ENCODE data around the gene MAGEF1.

Gene MAGEF1

DNA sequence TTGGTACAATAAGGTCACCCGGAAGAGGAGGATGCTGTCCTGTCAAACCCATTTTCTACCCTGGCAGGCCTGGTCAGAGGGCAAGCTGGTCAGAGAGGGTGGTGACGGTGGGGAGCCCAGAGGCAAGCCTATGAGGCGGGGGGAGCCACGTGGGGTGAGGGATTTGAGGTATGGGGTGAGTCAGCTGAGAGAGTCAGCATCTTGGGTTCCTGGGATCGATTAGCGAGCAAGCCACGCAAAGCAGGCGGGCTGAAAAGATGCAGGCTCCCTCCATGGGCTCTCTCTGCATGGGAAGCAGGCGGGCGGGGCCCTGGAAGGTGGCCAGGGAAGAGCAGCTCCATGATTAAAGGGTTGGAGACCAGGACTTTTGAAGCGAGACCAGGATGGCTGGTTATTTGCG is 48.1 kb downstream of the MAGEF1 start:
- DNase-seq = no peak

- DNase-seq = no peak
Observed at GRCh38 chr3:184663356-184663755, 48.5 kb downstream of the MAGEF1 start.

DNA sequence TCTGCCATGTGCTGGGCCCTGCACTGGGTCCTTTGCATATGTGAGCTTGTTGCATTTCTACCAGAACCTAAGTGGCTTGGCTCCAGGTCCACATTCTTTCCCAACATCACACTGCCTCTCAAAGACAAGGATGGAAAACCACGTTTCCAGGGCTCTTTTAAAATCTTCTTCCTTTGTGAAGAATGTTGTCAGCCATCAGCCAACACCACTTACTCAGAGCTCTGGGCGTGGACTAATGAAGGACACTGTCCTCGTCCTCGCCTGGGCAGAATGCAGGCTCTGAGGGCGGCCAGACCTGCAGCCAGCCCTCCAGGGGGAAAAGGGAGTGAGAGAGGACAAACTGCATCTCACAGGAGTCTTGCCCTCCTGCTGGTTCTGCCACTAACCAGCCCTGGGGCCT is 49.7 kb downstream of the MAGEF1 start:
- no peak for DNase-seq

GRCh38 chr3:184660931-184661330 is 50.9 kb downstream of the MAGEF1 start:
- no peak for DNase-seq

All from stimulated activated CD8-positive, alpha-beta memory T cell treated with anti-CD3 and anti-CD28 coated beads, Interleukin-4, amount 100 ng/mL, for 48 hours (primary cell).